Activated CD4-positive, alpha-beta T cell treated with anti-CD3 and anti-CD28 coated beads, Interleukin-2, amount 10 ng/mL, durations not matched to agents 24 days and 14 days (primary cell): ENCODE results near the gene SMIM41. TPM values are rescaled to one million over a fixed set of nuclear protein-coding genes. Genes with fewer than 3 reads are reported as not detected.

ENCODE experiments used
- DNase-seq: peaks from one replicate; pipeline ENCODE4 v3.0.0; 2022
- H3K27ac Mint-ChIP-seq: one replicate; pipeline ENCODE4 v1.8.0; 2022; ENCODE audit warnings: mild to moderate bottlenecking, mixed read lengths
- H3K27me3 Mint-ChIP-seq: one replicate; pipeline ENCODE4 v1.8.0; 2022; ENCODE audit warnings: mixed read lengths
- H3K36me3 Mint-ChIP-seq: one replicate; pipeline ENCODE4 v1.8.0; 2022; ENCODE audit warnings: low read depth, mild to moderate bottlenecking, mixed read lengths
- H3K4me1 Mint-ChIP-seq: one replicate; pipeline ENCODE4 v1.8.0; 2021; ENCODE audit warnings: mixed read lengths
- H3K4me3 Mint-ChIP-seq: one replicate; pipeline ENCODE4 v1.8.0; 2022; ENCODE audit warnings: mild to moderate bottlenecking, moderate library complexity, mixed read lengths
- H3K9me3 Mint-ChIP-seq: one replicate; pipeline ENCODE4 v1.8.0; 2021; ENCODE audit warnings: mixed read lengths
- intact Hi-C: fragments of 100-400 bp; cut with micrococcal nuclease; formaldehyde crosslinking; loops from one replicate; pipeline ENCODE4 v1.15.1; 2023
- total RNA-seq: library from RNA; stranded (reverse); gene quantifications from 2 replicates; pipeline ENCODE4 v1.2.3, GENCODE V29; 2022

Gene SMIM41
- total RNA-seq, 1 donor from 2014 or later, result 0.19 TPM

- Mint-ChIP-seq H3K36me3 (peaks cover 12% of the 10 kb centered on the region), H3K9me3 (no peaks in the 10 kb centered on the region), H3K4me1 (peaks cover 6% of the 10 kb centered on the region), H3K27ac (no peak overlapping the region), H3K27me3 (no peaks in the 10 kb centered on the region), H3K4me3 (no peak overlapping the region)
- DNase-seq, result no peak
- intact Hi-C loops, result no loop called here
Observed at GRCh38 chr12:52063082-52063924, 16.2 kb upstream of the SMIM41 start.

GRCh38 chr12:52063981-52064649 is 15.4 kb upstream of the SMIM41 start:
- intact Hi-C loops, result no loop called here
- Mint-ChIP-seq H3K27ac (no peak overlapping the region), H3K4me1 (peaks cover 9% of the 10 kb centered on the region), H3K36me3 (peaks cover 8% of the 10 kb centered on the region), H3K9me3 (no peaks in the 10 kb centered on the region), H3K27me3 (no peaks in the 10 kb centered on the region), H3K4me3 (no peak overlapping the region)
- no peak for DNase-seq

- H3K9me3 Mint-ChIP-seq, result no peaks in the 10 kb centered on the region
- intact Hi-C loops, result no loop called here
- H3K27me3 Mint-ChIP-seq, result no peaks in the 10 kb centered on the region
- no peak for DNase-seq
- no peak overlapping the region for H3K4me3 Mint-ChIP-seq
- peaks cover 2% of the 10 kb centered on the region for H3K36me3 Mint-ChIP-seq
- H3K4me1 Mint-ChIP-seq, result peaks cover 27% of the 10 kb centered on the region
- H3K27ac Mint-ChIP-seq, result peak overlapping the region; percentile 50
Observed at GRCh38 chr12:52066346-52067080, 13.0 kb upstream of the SMIM41 start.

GRCh38 chr12:52067081-52067374 is 12.5 kb upstream of the SMIM41 start:
- DNase-seq, result no peak
- H3K4me1 Mint-ChIP-seq, result peaks cover 29% of the 10 kb centered on the region
- H3K27ac Mint-ChIP-seq, result no peak overlapping the region
- peaks cover 5% of the 10 kb centered on the region for H3K36me3 Mint-ChIP-seq
- intact Hi-C loops, result no loop called here
- no peak overlapping the region for H3K4me3 Mint-ChIP-seq
- no peaks in the 10 kb centered on the region for H3K9me3 Mint-ChIP-seq
- no peaks in the 10 kb centered on the region for H3K27me3 Mint-ChIP-seq

- Mint-ChIP-seq H3K4me1 (peaks cover 45% of the 10 kb centered on the region), H3K9me3 (no peaks in the 10 kb centered on the region), H3K27ac (peak within 1 kb of the TSS; percentile 98), H3K4me3 (peak within 1 kb of the TSS; percentile 97), H3K36me3 (peaks cover 24% of the 10 kb centered on the region), H3K27me3 (no peaks in the 10 kb centered on the region)
- peak; percentile 96 for DNase-seq
- intact Hi-C loops, result loop anchor here (1.0 to 2.0 kb wide), 4 partner anchors 14 to 44 kb away; partner anchors contain the start of gene NR4A1
Observed at GRCh38 chr12:52069327-52070184, 9.9 kb upstream of the SMIM41 start, which contains the start of gene ATG101. TSS of gene ATG101 (plus strand) at chr12:52069978. CDS start at chr12:52073651, 3,673 bp downstream.

GRCh38 chr12:52070185-52070925 is 9.1 kb upstream of the SMIM41 start:
- H3K4me1 Mint-ChIP-seq, result peaks cover 45% of the 10 kb centered on the region
- no peak for DNase-seq
- no peaks in the 10 kb centered on the region for H3K9me3 Mint-ChIP-seq
- H3K4me3 Mint-ChIP-seq, result peak overlapping the region; percentile 97
- H3K27ac Mint-ChIP-seq, result peak overlapping the region; percentile 98
- peaks cover 29% of the 10 kb centered on the region for H3K36me3 Mint-ChIP-seq
- no peaks in the 10 kb centered on the region for H3K27me3 Mint-ChIP-seq
- intact Hi-C loops, result no loop called here

- H3K27me3 Mint-ChIP-seq, result no peaks in the 10 kb centered on the region
- intact Hi-C loops, result no loop called here
- H3K9me3 Mint-ChIP-seq, result no peaks in the 10 kb centered on the region
- H3K4me1 Mint-ChIP-seq, result peaks cover 39% of the 10 kb centered on the region
- peaks cover 49% of the 10 kb centered on the region for H3K36me3 Mint-ChIP-seq
- DNase-seq, result no peak
- peak overlapping the region; percentile 5 for H3K4me3 Mint-ChIP-seq
- peak overlapping the region; percentile 2 for H3K27ac Mint-ChIP-seq
Observed at GRCh38 chr12:52073531-52074381, 5.7 kb upstream of the SMIM41 start.

- Mint-ChIP-seq H3K4me1 (peaks cover 31% of the 10 kb centered on the region), H3K27me3 (no peaks in the 10 kb centered on the region), H3K4me3 (no peak overlapping the region), H3K27ac (no peak overlapping the region), H3K36me3 (peaks cover 48% of the 10 kb centered on the region), H3K9me3 (no peaks in the 10 kb centered on the region)
- DNase-seq, result no peak
- intact Hi-C loops, result no loop called here
Observed at GRCh38 chr12:52074971-52075724, 4.4 kb upstream of the SMIM41 start.

- Mint-ChIP-seq H3K27ac (no peak overlapping the region), H3K27me3 (no peaks in the 10 kb centered on the region), H3K4me3 (no peak overlapping the region), H3K9me3 (no peaks in the 10 kb centered on the region), H3K4me1 (peaks cover 20% of the 10 kb centered on the region), H3K36me3 (peaks cover 48% of the 10 kb centered on the region)
- intact Hi-C loops, result no loop called here
- DNase-seq, result no peak
Observed at GRCh38 chr12:52076811-52077210, 2.7 kb upstream of the SMIM41 start.

GRCh38 chr12:52078276-52078675 is 1.2 kb upstream of the SMIM41 start:
- intact Hi-C loops, result no loop called here

GRCh38 chr12:52080403-52081251 is 1.1 kb downstream of the SMIM41 start:
- Mint-ChIP-seq H3K27me3 (no peaks in the 10 kb centered on the region), H3K36me3 (peaks cover 21% of the 10 kb centered on the region), H3K9me3 (no peaks in the 10 kb centered on the region), H3K4me3 (no peak overlapping the region), H3K27ac (no peak overlapping the region), H3K4me1 (peaks cover 7% of the 10 kb centered on the region)
- DNase-seq, result no peak
- intact Hi-C loops, result loop anchor here (5.0 kb wide), 1 partner anchor 42 kb away; no protein-coding TSS in a partner anchor

More at GRCh38 chr12:52078276-52078675, 1.2 kb upstream of the SMIM41 start:
- H3K4me1 Mint-ChIP-seq, result peaks cover 12% of the 10 kb centered on the region
- H3K27me3 Mint-ChIP-seq, result no peaks in the 10 kb centered on the region
- H3K36me3 Mint-ChIP-seq, result peaks cover 37% of the 10 kb centered on the region
- H3K27ac Mint-ChIP-seq, result no peak overlapping the region
- no peaks in the 10 kb centered on the region for H3K9me3 Mint-ChIP-seq
- no peak for DNase-seq
- no peak overlapping the region for H3K4me3 Mint-ChIP-seq
